Measurements from ENCODE around the gene PTCH1.

- TF ChIP-seq EZH2 (IDR thresholded peaks at IDR 0.05) (no peak), POLR2AphosphoS5 (IDR thresholded peaks at IDR 0.05; ENCODE audit: borderline replicate concordance, low read depth, low read length) (no peak), FOXP2 (optimal IDR thresholded peaks at IDR 0.05; ENCODE audit: control extremely low read depth, extremely low read length, insufficient read depth) (no peak)
Observed at GRCh38 chr9:95477441-95477840, 39.3 kb downstream of the PTCH1 start.
